Stimulated activated CD8-positive, alpha-beta memory T cell treated with anti-CD3 and anti-CD28 coated beads, Interleukin-12 subunit alpha, Interleukin-12 subunit beta, amount 100 ng/mL, for 4 hours (primary cell): ENCODE measurements around the gene SHISAL2A.

Source experiments
- DNase-seq: peaks from one replicate; pipeline ENCODE4 v3.0.0-alpha.2; 2020; ENCODE audit warnings: low read depth

Gene SHISAL2A

DNA sequence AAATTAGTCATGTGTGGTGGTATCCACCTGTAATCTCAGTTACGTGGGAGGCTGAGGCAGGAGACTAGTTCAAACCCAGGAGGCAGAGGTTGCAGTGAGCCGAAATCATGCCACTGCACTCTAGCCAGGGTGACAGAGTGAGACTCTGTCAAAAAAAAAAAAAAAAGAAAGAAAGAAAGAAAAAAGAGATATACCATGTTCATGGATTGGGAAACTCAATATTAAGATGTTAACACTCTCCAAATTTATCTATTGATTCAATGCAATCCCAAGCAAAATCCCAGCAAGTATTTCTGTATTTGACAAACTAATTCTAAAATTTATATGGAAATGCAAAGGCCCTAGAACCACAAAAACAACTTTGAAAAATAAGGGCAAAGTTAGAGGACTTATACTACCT is 11.0 kb upstream of the SHISAL2A start:
- no peak for DNase-seq

DNA sequence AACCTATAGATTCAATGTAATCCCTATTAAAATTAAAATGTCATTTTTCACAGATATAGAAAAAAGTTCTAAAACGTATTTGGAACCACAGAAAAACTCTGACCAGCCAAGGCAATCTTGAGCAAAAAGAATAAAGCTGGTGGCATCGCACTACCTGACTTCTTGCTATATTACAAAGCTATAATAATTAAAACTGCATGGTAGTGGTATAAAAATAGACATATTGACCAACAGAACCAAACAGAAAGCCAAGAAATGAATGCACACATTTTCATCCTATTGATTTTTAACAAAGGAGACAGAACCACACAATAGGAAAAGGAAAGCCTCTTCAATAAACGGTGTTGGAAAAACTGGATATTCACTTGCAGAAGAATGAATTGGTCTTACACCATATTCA is 9.2 kb upstream of the SHISAL2A start:
- no peak for DNase-seq

DNA sequence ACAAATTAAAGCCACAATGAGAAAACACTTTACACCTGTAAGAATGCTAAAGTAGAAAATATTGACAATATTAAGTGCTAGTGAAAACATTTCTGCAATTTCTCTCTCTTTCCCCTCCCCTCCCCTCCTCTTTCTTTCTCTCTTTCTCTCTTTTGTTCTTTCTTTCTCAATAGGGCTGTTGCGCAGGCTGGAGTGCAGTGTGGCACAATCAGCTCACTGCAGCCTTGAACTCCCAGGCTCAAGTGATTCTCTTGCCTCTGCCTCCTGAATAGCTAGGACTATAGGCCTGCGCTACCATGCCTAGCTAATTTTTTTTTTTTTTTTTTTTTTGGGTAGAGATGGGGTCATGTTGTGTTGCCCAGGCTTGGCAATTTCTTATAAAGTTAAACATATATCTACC is 5.9 kb upstream of the SHISAL2A start:
- no peak for DNase-seq

DNA sequence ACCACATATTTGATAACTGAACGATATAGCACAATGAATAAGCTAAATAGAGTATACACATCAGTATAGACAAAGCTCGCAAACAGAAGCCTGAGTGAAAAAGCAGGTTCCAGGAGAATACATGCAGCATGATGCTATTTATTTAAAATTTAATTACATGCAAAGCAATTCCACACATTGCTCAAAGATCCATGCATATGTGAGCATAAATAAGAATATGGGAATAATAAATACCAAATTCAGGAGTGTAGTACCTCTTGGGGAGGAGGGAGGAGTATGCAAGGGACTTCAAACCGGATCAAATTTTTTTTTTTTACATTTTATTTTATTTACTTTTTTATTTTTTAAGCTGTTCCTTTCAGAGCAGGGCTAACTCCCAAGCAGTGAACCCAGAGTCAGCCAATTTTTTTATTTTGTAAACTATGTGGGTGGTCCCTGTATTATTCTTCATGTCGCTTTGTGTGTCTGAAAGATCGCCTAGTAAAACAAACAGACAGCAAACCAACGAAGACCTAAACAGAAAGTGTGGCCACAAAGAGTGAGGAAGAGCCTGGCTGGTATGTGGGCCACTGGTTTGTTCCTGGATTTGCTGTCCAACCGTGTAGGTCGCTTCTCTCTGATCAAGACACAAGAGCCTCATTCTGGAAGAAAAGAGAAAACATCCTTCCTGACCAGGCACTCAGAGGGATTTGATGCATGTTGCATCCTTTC is 4.2 kb upstream of the SHISAL2A start:
- DNase-seq = no peak

DNA sequence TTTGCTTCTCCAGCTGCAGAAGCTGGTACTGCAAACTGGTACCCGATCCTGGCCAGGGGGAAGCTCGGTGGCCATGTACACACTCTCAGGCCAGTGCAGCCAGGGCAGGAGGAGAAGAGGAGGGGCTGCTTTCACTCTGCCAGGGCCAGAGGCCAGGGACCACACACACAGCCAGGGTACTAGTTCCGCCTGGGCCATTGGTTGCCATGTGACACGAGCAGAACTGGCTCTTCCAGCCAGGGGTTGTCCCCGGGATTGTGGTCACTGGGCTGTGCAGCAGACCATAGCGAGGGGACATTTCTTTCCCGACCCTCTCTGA is 3.7 kb upstream of the SHISAL2A start:
- no peak for DNase-seq

DNA sequence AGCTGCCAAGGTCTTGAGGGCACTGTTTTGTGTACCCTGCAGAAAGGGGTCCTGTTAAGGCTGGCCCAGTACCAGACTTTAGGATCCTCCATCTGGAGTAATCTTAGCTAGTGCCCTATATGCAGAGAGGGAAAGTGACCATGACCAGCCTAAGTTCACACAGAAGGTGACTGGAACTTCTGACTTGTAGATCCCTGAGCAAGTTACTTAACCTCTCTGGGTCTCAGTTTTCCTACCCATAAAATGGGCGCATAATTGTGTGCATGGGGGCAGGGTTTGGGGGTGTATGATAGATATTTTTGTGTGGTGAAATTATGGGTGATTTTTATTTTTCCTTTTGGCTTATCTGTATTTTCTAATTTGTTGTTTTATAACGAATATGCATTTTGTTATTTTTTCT is 3.3 kb upstream of the SHISAL2A start:
- DNase-seq = no peak

DNA sequence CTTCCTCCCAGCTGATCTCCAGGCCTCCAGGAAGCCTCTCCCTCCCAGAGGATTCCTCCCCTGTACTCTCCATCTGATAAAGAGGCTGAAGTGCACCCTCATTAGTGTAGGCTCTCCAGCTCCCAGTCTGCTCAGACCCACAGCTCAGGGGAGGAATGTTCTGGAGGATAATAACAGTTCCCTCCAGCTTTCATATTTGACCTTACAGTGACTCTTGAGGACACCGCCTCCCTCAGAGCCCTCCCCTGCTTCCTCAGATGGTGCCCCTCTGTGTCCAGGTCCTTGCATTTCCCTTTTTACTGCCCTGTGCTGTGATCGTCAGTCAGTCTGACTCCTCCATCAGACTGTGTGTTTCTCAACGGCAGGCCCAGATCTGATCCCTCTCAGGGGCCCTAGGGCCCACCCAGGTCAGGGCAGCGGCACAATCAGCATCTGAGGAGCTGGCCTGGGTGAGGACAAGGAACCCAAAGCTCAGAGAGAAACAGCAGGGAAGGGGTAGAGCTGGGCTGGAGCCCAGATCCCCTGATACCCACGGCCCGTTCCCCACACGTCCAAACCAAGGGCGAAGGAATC is 1.1 kb upstream of the SHISAL2A start:
- DNase-seq = no peak

DNA sequence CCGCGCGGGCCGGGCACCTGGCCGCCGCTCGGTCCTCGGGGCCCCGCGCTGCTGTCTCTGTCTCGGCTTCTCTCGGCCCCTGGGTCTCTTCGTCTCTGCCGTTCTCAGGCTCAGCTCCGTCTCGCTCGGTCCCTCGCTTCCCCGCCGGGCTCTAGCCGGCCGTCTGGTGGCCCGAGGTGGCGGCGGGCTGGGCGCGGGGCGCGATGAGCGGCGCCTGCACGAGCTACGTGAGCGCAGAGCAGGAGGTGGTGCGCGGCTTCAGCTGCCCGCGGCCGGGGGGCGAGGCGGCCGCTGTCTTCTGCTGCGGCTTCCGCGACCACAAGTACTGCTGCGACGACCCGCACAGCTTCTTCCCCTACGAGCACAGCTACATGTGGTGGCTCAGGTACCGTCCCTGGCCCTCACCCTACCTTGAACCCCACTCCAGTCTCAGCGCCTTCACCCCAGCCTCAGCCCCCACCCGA is 355 bp downstream of the SHISAL2A start:
- DNase-seq = peak; percentile 27

DNA sequence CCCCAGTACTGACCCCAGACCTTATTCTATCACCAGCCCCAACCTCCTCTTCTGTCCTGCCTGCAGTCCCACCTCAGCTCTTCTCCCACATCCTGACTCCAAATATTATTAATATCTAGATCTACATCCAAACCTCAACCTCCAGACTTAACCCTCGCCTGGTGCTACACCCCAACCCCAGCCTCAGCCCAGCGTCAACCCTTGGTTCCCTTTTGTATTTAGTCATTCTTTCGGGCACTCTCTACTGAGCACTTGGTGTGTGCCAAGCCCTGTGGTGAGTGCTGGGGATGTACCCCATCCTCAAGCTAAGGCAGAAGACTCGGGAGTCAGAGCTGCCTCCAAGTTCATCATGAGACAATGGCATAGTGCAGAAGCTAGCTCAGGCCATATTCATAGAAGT is 1.1 kb downstream of the SHISAL2A start:
- no peak for DNase-seq

DNA sequence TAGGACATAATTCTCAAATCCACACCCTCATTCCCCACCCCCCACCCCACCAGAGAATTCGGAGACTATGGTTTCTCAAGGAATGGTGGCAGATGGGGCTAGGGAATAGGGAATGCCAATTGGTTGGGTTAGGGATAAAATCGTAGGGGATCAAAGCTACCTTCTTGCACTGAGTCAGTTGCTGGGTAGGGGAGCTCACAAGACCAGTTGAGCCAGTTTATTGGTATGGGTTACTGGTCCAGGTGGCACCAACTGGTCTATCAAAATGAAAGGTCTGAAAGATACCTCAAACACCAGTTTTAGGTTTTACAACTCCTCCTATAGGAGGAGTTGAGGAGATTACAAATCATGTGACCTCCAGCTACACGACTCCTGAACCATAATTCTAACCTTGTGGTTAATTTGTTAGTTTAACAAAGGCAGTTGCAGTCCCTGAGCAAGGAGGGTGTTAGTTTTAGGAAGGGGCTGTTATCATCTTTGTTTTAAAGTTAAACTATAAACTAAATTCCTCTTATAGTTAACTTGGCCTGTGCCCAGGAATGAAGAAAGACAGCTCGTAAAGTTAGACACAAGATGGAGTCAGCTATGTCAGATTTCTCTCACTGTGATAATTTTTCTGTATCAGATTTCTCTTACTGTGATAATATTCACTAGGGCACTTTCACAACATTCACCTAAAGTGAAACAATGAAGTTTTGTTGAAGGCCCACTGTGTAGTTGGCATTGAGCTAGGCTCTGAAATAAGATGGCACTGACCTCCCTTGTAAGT is 2.5 kb downstream of the SHISAL2A start:
- DNase-seq = no peak

DNA sequence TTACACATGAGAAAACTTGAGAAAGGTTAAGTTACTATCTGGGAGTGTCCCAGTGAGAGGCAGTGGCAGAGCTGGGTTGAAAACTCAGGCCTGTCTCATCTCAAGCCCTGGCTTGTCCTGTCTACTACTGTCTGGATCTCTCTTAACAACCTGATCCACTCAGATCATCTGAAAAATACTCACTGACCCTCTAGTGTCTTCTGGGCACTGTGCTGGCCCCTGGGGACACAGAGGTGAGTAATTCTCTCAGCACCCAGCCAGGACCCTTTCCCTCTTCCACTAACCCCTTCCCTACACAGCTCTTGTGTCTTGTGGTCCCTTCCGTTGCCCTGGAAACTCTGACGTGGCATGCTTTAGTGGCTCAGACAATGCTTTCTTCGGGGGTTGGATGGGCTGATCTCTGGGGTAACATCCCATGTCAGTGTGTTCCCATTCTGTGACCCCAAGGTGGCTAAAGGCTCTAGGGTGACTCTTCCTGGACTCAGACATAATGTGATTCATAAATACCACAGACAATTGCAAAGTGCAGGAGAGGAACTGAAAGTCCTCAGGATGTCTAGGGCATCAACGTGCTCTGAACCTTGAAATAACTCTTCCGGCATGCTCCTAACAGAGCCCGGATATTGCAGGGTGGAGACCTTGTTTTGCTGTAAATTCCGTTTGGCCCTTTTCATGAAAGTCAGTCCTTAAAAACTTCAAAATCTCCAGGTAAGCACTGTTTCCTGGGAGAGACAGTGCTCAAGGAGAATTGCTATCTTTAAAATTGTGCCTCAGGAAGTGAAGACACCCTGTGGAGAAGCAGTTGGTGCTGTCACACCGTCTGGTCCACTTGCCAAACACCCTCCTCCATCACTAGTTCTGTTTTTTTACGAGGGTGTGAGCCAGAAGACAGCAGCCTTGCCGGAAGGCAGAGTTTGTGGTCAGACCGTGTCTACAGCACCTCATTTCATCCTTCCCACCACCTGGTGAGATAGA is 4.0 kb downstream of the SHISAL2A start:
- DNase-seq = peak; percentile 57

DNA sequence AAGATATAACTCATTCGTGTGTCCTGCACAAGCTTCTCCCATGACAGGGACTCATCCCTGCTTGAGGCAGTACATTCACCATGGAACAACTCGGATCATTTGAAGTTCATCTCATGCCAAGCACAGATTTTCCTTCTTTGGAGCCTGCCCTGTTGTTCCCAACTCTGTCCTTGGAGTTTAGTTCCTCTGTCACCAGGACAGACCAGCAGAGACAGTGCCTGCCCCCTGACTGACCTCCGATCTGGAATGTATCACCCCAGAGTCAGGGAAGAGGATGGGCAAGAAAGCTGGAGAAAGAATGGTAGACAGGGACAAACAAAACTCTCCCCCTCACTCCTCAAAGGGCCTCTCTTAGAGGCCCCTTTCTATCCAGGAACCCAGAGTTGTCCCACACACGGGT is 5.0 kb downstream of the SHISAL2A start:
- no peak for DNase-seq

DNA sequence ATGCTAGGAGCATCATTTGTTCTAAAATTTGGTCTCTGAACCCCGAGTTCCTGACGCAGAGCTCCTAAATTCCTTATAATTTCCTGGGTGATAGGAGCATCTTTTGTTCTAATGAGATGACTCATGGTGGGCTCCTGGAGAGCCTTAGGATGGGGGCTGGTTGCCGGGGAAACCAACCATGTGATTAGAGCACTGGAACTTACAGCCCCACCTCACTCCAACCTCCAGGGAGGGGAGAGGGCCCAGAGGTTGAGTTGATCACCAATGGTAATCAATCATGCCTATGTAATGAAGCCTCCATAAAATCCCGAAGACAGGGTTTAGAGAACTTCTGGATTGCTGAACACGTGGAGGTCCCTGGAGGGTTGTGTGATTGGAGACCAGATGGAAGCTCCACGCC is 7.7 kb downstream of the SHISAL2A start:
- no peak for DNase-seq

DNA sequence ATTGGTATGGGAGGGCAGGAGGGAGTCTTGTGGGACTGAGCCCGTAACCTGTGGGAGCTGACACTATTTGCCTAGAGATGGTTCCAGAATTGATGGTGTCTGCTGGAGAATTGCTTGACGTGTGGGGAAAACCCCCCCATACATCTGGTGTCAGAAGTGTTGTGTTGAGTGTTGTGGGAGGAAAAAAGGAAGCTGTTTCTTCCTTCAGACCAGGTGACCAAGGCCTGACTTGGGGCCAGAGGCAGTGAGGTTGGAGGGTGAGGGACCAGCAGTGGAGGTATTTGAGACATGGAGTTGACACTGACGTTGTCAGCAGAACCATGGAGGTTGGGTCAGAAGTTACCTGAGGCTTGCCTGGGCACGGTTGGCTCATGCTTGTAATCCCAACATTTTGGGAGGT is 8.3 kb downstream of the SHISAL2A start:
- no peak for DNase-seq

DNA sequence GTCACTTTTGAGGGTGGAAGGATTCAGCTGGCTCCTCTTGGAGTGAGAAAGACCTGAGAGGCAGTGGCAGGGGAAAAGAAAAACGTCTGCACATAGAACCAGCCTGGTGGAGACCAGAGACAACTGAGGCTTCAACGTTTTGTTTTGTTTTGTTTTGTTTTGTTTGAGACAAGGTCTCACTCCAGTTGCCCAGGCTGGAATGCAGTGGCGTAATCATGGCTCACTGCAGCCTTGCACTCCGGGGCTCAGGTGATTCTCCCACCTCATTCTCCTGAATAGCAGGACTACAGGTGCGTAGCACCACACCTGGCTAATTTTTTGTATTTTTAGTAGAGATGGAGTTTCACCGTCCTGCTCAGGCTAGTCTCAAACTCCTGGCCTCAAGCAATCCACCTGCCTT is 12.3 kb downstream of the SHISAL2A start:
- no peak for DNase-seq

DNA sequence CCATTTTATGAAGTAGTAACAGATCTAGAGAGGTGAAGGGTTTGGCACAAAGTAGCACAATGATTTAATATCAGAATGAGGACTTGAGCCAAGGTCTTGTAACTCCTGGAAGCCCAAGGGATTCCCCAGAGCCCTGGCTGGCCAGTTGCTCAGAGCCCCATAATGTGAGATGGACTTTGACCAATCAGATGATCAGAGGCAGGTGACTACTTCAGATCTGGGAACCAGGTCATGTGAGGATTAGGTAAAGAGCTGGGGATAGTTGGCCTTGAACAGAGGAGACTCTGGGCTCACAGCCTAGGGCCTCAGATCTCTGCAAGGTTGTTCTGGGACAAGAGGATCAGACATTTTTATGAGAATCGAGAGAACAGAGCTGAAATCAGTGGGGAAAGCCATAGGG is 18.9 kb downstream of the SHISAL2A start:
- no peak for DNase-seq

DNA sequence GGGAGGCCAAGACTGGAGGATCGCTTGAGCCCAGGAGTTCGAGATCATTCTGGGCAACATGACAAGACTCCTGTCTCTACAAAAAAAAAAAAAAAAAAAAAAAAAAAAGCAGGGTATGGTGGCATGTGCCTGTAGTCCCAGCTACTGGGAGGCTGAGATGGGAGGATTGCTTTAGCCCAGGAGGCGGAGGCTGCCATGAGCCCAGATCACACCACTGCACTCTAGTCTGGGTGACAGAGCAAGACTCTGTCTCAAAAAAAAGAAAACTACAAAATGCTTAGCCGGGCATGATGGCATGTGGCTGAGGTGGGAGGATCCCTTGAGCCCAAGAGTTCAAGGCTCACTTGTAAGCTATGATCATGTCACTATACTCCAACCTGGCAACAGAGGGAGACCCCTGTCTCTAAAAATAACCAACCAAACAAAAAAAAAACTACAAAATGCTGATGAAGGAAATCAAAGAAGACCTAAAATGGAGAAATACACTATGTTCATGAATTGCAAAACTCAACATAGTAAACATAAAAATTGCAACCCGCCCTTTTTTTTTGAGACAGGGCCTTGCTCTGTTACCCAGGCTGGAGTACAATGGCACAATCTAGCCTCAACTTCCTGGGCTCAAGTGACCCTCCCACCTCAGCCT is 20.4 kb downstream of the SHISAL2A start:
- DNase-seq = no peak

DNA sequence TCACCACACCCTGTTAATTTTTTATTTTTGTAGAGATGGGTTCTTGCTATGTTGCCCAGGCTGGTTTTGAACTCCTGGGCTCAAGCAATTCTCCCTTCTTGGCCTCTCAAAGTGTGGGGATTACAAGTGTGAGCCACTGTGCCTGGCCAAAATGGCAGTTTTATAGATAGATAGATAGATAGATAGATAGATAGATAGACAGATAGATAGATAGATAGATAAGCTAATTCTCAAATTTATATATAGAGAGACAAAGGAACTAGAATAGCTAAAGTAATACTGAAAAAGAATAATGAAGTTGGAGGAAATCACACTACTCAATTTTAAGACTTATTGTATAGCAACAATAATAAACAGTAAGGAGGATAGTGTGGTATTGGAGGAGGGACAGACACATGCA is 21.1 kb downstream of the SHISAL2A start:
- DNase-seq = no peak

DNA sequence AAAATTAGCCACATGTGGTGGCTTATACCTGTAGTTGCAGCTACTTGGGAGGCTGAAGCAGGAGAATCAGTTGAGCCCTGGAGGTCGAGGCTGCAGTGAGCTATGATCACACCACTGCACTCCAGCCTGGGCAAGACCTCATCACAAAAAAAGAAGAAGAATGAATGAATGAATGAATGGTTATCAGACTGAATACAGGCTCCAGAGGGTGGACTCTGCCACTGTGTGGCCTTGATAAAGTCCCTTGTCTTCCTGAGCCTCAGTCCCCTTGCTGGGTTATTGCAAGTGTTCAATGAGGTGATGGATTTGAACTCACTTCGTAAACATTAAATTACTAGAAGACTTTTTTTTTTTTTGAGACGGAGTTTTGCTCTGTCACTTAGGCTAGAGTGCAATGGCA is 24.7 kb downstream of the SHISAL2A start:
- DNase-seq = no peak

DNA sequence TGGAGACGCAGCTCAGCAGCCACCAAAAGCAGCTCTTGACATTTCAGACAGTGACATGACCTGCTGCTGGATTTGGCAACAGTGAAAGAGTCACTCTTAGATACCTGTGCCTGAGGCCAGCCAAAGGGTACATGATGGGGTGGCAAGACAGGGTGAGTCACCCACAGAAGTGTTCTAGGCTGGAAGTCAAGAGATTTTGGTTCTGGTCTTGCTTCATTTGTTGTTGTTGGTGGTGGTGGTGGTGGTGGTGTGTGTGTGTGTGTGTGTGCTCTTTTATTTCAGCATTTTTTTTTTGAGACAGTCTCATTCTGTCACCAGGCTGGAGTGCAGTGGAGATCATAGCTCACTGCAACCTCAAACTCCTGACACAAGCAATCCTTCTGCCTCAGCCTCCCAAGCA is 25.8 kb downstream of the SHISAL2A start:
- no peak for DNase-seq

DNA sequence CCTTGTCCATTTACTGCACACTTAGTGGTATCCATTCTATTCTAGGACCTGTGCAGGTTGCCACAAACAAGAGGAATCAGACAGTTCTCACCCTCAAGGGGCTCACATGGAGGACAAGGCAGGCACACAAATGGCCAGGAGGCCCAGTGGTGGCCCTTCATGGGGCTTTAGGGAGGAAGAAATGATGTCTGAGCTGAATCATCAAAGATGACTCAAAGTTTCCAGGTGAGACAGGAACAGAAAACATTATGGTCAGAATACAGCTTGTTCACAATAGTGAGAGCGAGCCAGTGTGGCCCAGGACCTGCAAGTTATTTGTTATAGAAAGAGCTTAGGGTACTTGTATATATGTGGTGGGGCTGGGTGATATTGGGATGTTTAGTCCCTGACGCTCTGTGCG is 26.4 kb downstream of the SHISAL2A start:
- DNase-seq = no peak
